LNCaP clone FGC (cell line): ENCODE measurements around the gene ZCCHC7.

Experiments
- DNase-seq: peaks from one replicate; pipeline ENCODE4 v3.0.0-alpha.2; 2011; ENCODE audit warnings: low read depth
- H3K4me3 ChIP-seq: 2 replicates; pipeline ENCODE4 v1.5.1; 2011; ENCODE audit warnings: mild to moderate bottlenecking, low read depth, low read length, control low read depth
- CTCF ChIP-seq: IDR thresholded peaks from 2 replicates; pipeline ENCODE4 v1.5.1; 2012; ENCODE audit warnings: mild to moderate bottlenecking; ENCODE audit not compliant: control insufficient read depth, insufficient read depth; ENCODE audit errors: extremely low read depth

ZCCHC7 gene

GRCh38 chr9:37178742-37179141 lies 58.4 kb downstream of the ZCCHC7 start:
- no peak for DNase-seq
- H3K4me3 ChIP-seq, result no peak overlapping the region
- no peak for TF ChIP-seq CTCF

GRCh38 chr9:37179576-37179975 lies 59.2 kb downstream of the ZCCHC7 start:
- DNase-seq, result no peak
- no peak for TF ChIP-seq CTCF
- no peak overlapping the region for H3K4me3 ChIP-seq

- no peak overlapping the region for H3K4me3 ChIP-seq
- no peak for TF ChIP-seq CTCF
- no peak for DNase-seq
These were observed 59.8 kb downstream of the ZCCHC7 start for GRCh38 chr9:37180138-37180537.

GRCh38 chr9:37182718-37183117 lies 62.3 kb downstream of the ZCCHC7 start:
- no peak for TF ChIP-seq CTCF
- no peak for DNase-seq
- H3K4me3 ChIP-seq, result no peak overlapping the region

GRCh38 chr9:37184905-37185867 lies 64.8 kb downstream of the ZCCHC7 start:
- no peak overlapping the region for H3K4me3 ChIP-seq
- peak; percentile 8 for DNase-seq
- TF ChIP-seq CTCF, result no peak

- no peak for DNase-seq
- no peak overlapping the region for H3K4me3 ChIP-seq
- TF ChIP-seq CTCF, result no peak
These were observed 66.9 kb downstream of the ZCCHC7 start for GRCh38 chr9:37187292-37187691.
